ENCODE data around the gene OR10J4.

Gene OR10J4

GRCh38 chr1:159439422-159439821 lies 7.4 kb downstream of the OR10J4 start, which contains the start of gene OR10J1:
Gene OR10J1, plus strand, starts transcription at chr1:159439722. Its CDS starts 70 bp downstream, at chr1:159439792.
- no peaks in the 10 kb centered on the region for H3K79me1 ChIP-seq (ENCODE audit: low read depth, low read length)
- no peak within 1 kb of the TSS for H2BK15ac ChIP-seq (ENCODE audit: low read length)
- no peaks in the 10 kb centered on the region for H3K4me1 ChIP-seq (ENCODE audit: control insufficient read depth in 2 of 2, insufficient read depth in 1 of 2, low read depth in 1 of 2, low read length in 2 of 2)
- no peaks in the 10 kb centered on the region for H3K27me3 ChIP-seq (ENCODE audit: control insufficient read depth in 3 of 3, insufficient read depth in 3 of 3, low read depth in 1 of 3, low read length in 3 of 3)
- no peaks in the 10 kb centered on the region for H3K36me3 ChIP-seq (replicated peaks in 1 of 2; ENCODE audit: control insufficient read depth in 2 of 2, insufficient read depth in 2 of 2, low read length in 2 of 2)
- H2BK12ac ChIP-seq (ENCODE audit: low read length) = no peak within 1 kb of the TSS
- H3K4me3 ChIP-seq (ENCODE audit: low read length in 2 of 2) = no peak within 1 kb of the TSS
- no peak within 1 kb of the TSS for H3K9ac ChIP-seq (ENCODE audit: low read depth, low read length, poor library complexity)
- H3K18ac ChIP-seq (ENCODE audit: low read length) = no peak within 1 kb of the TSS
- no peak within 1 kb of the TSS for H4K8ac ChIP-seq (ENCODE audit: low read depth, low read length)
- H4K91ac ChIP-seq (ENCODE audit: low read depth, low read length, poor library complexity) = no peak within 1 kb of the TSS
- no peak within 1 kb of the TSS for H2AK5ac ChIP-seq (ENCODE audit: low read depth, low read length)
- H2AFZ ChIP-seq (ENCODE audit: low read length) = no peak within 1 kb of the TSS
- H3K27ac ChIP-seq (replicated peaks; ENCODE audit: low read length) = no peak within 1 kb of the TSS
- H3K4me2 ChIP-seq (ENCODE audit: insufficient read depth, low read length, poor library complexity, severe bottlenecking) = no peak within 1 kb of the TSS
- H3K9me3 ChIP-seq (replicated peaks in 1 of 2; ENCODE audit: control insufficient read depth in 2 of 2, insufficient read depth in 1 of 2, low read depth in 1 of 2, low read length in 2 of 2) = no peaks in the 10 kb centered on the region
- H3K4ac ChIP-seq (ENCODE audit: low read length) = no peak within 1 kb of the TSS
- DNase-seq (ENCODE audit: low spot score) = no peak
- no peak within 1 kb of the TSS for H2BK5ac ChIP-seq (ENCODE audit: low read length)
- no peak within 1 kb of the TSS for H3K23ac ChIP-seq (ENCODE audit: low read depth, low read length, poor library complexity)
- H2BK120ac ChIP-seq (ENCODE audit: low read depth, low read length) = no peak within 1 kb of the TSS
- H3K14ac ChIP-seq (ENCODE audit: low read length) = no peak within 1 kb of the TSS

- no peak overlapping the region for H3K4me2 ChIP-seq (ENCODE audit: insufficient read depth, low read length, poor library complexity, severe bottlenecking)
- no peaks in the 10 kb centered on the region for H3K4me1 ChIP-seq (ENCODE audit: control insufficient read depth in 2 of 2, insufficient read depth in 1 of 2, low read depth in 1 of 2, low read length in 2 of 2)
- no peak overlapping the region for H3K14ac ChIP-seq (ENCODE audit: low read length)
- H3K27me3 ChIP-seq (ENCODE audit: control insufficient read depth in 3 of 3, insufficient read depth in 3 of 3, low read depth in 1 of 3, low read length in 3 of 3) = no peaks in the 10 kb centered on the region
- no peak overlapping the region for H2BK5ac ChIP-seq (ENCODE audit: low read length)
- DNase-seq (ENCODE audit: low spot score) = no peak
- no peak overlapping the region for H3K18ac ChIP-seq (ENCODE audit: low read length)
- no peak overlapping the region for H3K4ac ChIP-seq (ENCODE audit: low read length)
- H3K27ac ChIP-seq (replicated peaks; ENCODE audit: low read length) = no peak overlapping the region
- H2BK15ac ChIP-seq (ENCODE audit: low read length) = no peak overlapping the region
- no peak overlapping the region for H2BK120ac ChIP-seq (ENCODE audit: low read depth, low read length)
- no peak overlapping the region for H4K91ac ChIP-seq (ENCODE audit: low read depth, low read length, poor library complexity)
- H2BK12ac ChIP-seq (ENCODE audit: low read length) = no peak overlapping the region
- H3K36me3 ChIP-seq (replicated peaks in 1 of 2; ENCODE audit: control insufficient read depth in 2 of 2, insufficient read depth in 2 of 2, low read length in 2 of 2) = no peaks in the 10 kb centered on the region
- H3K9ac ChIP-seq (ENCODE audit: low read depth, low read length, poor library complexity) = no peak overlapping the region
- H2AFZ ChIP-seq (ENCODE audit: low read length) = no peak overlapping the region
- no peak overlapping the region for H3K23ac ChIP-seq (ENCODE audit: low read depth, low read length, poor library complexity)
- no peak overlapping the region for H4K8ac ChIP-seq (ENCODE audit: low read depth, low read length)
- H3K4me3 ChIP-seq (ENCODE audit: low read length in 2 of 2) = no peak overlapping the region
- H3K79me1 ChIP-seq (ENCODE audit: low read depth, low read length) = no peaks in the 10 kb centered on the region
- H3K9me3 ChIP-seq (replicated peaks in 1 of 2; ENCODE audit: control insufficient read depth in 2 of 2, insufficient read depth in 1 of 2, low read depth in 1 of 2, low read length in 2 of 2) = no peaks in the 10 kb centered on the region
- no peak overlapping the region for H2AK5ac ChIP-seq (ENCODE audit: low read depth, low read length)
Observed at GRCh38 chr1:159441360-159441759, 9.4 kb downstream of the OR10J4 start.

GRCh38 chr1:159442428-159442827 lies 10.4 kb downstream of the OR10J4 start:
- no peak overlapping the region for H2BK15ac ChIP-seq (ENCODE audit: low read length)
- H4K8ac ChIP-seq (ENCODE audit: low read depth, low read length) = no peak overlapping the region
- no peak overlapping the region for H3K9ac ChIP-seq (ENCODE audit: low read depth, low read length, poor library complexity)
- no peaks in the 10 kb centered on the region for H3K9me3 ChIP-seq (replicated peaks in 1 of 2; ENCODE audit: control insufficient read depth in 2 of 2, insufficient read depth in 1 of 2, low read depth in 1 of 2, low read length in 2 of 2)
- no peak overlapping the region for H3K4ac ChIP-seq (ENCODE audit: low read length)
- H3K14ac ChIP-seq (ENCODE audit: low read length) = no peak overlapping the region
- H3K18ac ChIP-seq (ENCODE audit: low read length) = no peak overlapping the region
- H2BK120ac ChIP-seq (ENCODE audit: low read depth, low read length) = no peak overlapping the region
- H3K27me3 ChIP-seq (ENCODE audit: control insufficient read depth in 3 of 3, insufficient read depth in 3 of 3, low read depth in 1 of 3, low read length in 3 of 3) = no peaks in the 10 kb centered on the region
- no peak overlapping the region for H4K91ac ChIP-seq (ENCODE audit: low read depth, low read length, poor library complexity)
- no peaks in the 10 kb centered on the region for H3K79me1 ChIP-seq (ENCODE audit: low read depth, low read length)
- no peak overlapping the region for H3K23ac ChIP-seq (ENCODE audit: low read depth, low read length, poor library complexity)
- no peaks in the 10 kb centered on the region for H3K36me3 ChIP-seq (replicated peaks in 1 of 2; ENCODE audit: control insufficient read depth in 2 of 2, insufficient read depth in 2 of 2, low read length in 2 of 2)
- no peak overlapping the region for H2AK5ac ChIP-seq (ENCODE audit: low read depth, low read length)
- H3K4me3 ChIP-seq (ENCODE audit: low read length in 2 of 2) = no peak overlapping the region
- H2BK12ac ChIP-seq (ENCODE audit: low read length) = no peak overlapping the region
- H2AFZ ChIP-seq (ENCODE audit: low read length) = no peak overlapping the region
- no peaks in the 10 kb centered on the region for H3K4me1 ChIP-seq (ENCODE audit: control insufficient read depth in 2 of 2, insufficient read depth in 1 of 2, low read depth in 1 of 2, low read length in 2 of 2)
- H2BK5ac ChIP-seq (ENCODE audit: low read length) = no peak overlapping the region
- no peak for DNase-seq (ENCODE audit: low spot score)
- H3K27ac ChIP-seq (replicated peaks; ENCODE audit: low read length) = no peak overlapping the region
- no peak overlapping the region for H3K4me2 ChIP-seq (ENCODE audit: insufficient read depth, low read length, poor library complexity, severe bottlenecking)
- WGBS, 2 donors (ENCODE audit: extremely low coverage in 2 of 2, insufficient read length in 2 of 2, insufficient replicate concordance in 1 of 2) = no CpG with 5 or more reads among the region's 2 CpGs

GRCh38 chr1:159443066-159443750 lies 11.2 kb downstream of the OR10J4 start:
- no peak overlapping the region for H3K14ac ChIP-seq (ENCODE audit: low read length)
- H4K91ac ChIP-seq (ENCODE audit: low read depth, low read length, poor library complexity) = no peak overlapping the region
- H3K27me3 ChIP-seq (ENCODE audit: control insufficient read depth in 3 of 3, insufficient read depth in 3 of 3, low read depth in 1 of 3, low read length in 3 of 3) = no peaks in the 10 kb centered on the region
- no peak overlapping the region for H3K9ac ChIP-seq (ENCODE audit: low read depth, low read length, poor library complexity)
- no CpG with 5 or more reads among the region's 4 CpGs for WGBS, 2 donors (ENCODE audit: extremely low coverage in 2 of 2, insufficient read length in 2 of 2, insufficient replicate concordance in 1 of 2)
- no peaks in the 10 kb centered on the region for H3K79me1 ChIP-seq (ENCODE audit: low read depth, low read length)
- H2BK12ac ChIP-seq (ENCODE audit: low read length) = no peak overlapping the region
- H3K9me3 ChIP-seq (replicated peaks in 1 of 2; ENCODE audit: control insufficient read depth in 2 of 2, insufficient read depth in 1 of 2, low read depth in 1 of 2, low read length in 2 of 2) = no peaks in the 10 kb centered on the region
- H3K18ac ChIP-seq (ENCODE audit: low read length) = no peak overlapping the region
- no peak overlapping the region for H2BK15ac ChIP-seq (ENCODE audit: low read length)
- no peak overlapping the region for H2BK120ac ChIP-seq (ENCODE audit: low read depth, low read length)
- H3K23ac ChIP-seq (ENCODE audit: low read depth, low read length, poor library complexity) = no peak overlapping the region
- H2AK5ac ChIP-seq (ENCODE audit: low read depth, low read length) = no peak overlapping the region
- H2BK5ac ChIP-seq (ENCODE audit: low read length) = no peak overlapping the region
- no peak overlapping the region for H4K8ac ChIP-seq (ENCODE audit: low read depth, low read length)
- no peak overlapping the region for H3K4me2 ChIP-seq (ENCODE audit: insufficient read depth, low read length, poor library complexity, severe bottlenecking)
- H3K4ac ChIP-seq (ENCODE audit: low read length) = no peak overlapping the region
- H3K27ac ChIP-seq (replicated peaks; ENCODE audit: low read length) = no peak overlapping the region
- no peaks in the 10 kb centered on the region for H3K4me1 ChIP-seq (ENCODE audit: control insufficient read depth in 2 of 2, insufficient read depth in 1 of 2, low read depth in 1 of 2, low read length in 2 of 2)
- no peak overlapping the region for H2AFZ ChIP-seq (ENCODE audit: low read length)
- H3K36me3 ChIP-seq (replicated peaks in 1 of 2; ENCODE audit: control insufficient read depth in 2 of 2, insufficient read depth in 2 of 2, low read length in 2 of 2) = no peaks in the 10 kb centered on the region
- H3K4me3 ChIP-seq (ENCODE audit: low read length in 2 of 2) = no peak overlapping the region
- DNase-seq (ENCODE audit: low spot score) = no peak
